Measurements from ENCODE around the gene SEZ6L. TPM values are rescaled to one million over a fixed set of nuclear protein-coding genes. Genes with fewer than 3 reads are reported as not detected.

SEZ6L gene
- total RNA-seq = 0.65 TPM
- long read RNA-seq = 0 reads

GRCh38 chr22:26169315-26170111 is at the start of gene SEZ6L:
SEZ6L (plus strand) TSS chr22:26169462; CDS start chr22:26169670, 208 bp downstream.
- DNase-seq (ENCODE audit: low spot score) = no peak
- intact Hi-C loops (cut with DNase I) = no loop called here

- no peak for DNase-seq (ENCODE audit: low spot score)
- intact Hi-C loops (cut with DNase I) = no loop called here
These were observed 46.3 kb upstream of the SEZ6L start for GRCh38 chr22:26122920-26123468.

GRCh38 chr22:26124991-26125725 is 44.1 kb upstream of the SEZ6L start:
- DNase-seq (ENCODE audit: low spot score) = no peak
- intact Hi-C loops (cut with DNase I) = no loop called here

- intact Hi-C loops (cut with DNase I) = no loop called here
- DNase-seq (ENCODE audit: low spot score) = no peak
These were observed 42.1 kb upstream of the SEZ6L start for GRCh38 chr22:26127126-26127525.

GRCh38 chr22:26127556-26127955 is 41.7 kb upstream of the SEZ6L start:
- intact Hi-C loops (cut with DNase I) = no loop called here
- no peak for DNase-seq (ENCODE audit: low spot score)

GRCh38 chr22:26131589-26132154 is 37.6 kb upstream of the SEZ6L start:
- no peak for DNase-seq (ENCODE audit: low spot score)
- intact Hi-C loops (cut with DNase I) = no loop called here

- DNase-seq (ENCODE audit: low spot score) = no peak
- intact Hi-C loops (cut with DNase I) = no loop called here
These were observed 34.5 kb upstream of the SEZ6L start for GRCh38 chr22:26134654-26135330.

- DNase-seq (ENCODE audit: low spot score) = no peak
- intact Hi-C loops (cut with DNase I) = no loop called here
These were observed 33.5 kb upstream of the SEZ6L start for GRCh38 chr22:26135806-26136205.

GRCh38 chr22:26139310-26139709 is 30.0 kb upstream of the SEZ6L start:
- DNase-seq (ENCODE audit: low spot score) = no peak
- intact Hi-C loops (cut with DNase I) = no loop called here

- no peak for DNase-seq (ENCODE audit: low spot score)
- intact Hi-C loops (cut with DNase I) = no loop called here
These were observed 27.4 kb upstream of the SEZ6L start for GRCh38 chr22:26141831-26142230.

- intact Hi-C loops (cut with DNase I) = no loop called here
- no peak for DNase-seq (ENCODE audit: low spot score)
These were observed 25.4 kb upstream of the SEZ6L start for GRCh38 chr22:26143806-26144325.

- no peak for DNase-seq (ENCODE audit: low spot score)
- intact Hi-C loops (cut with DNase I) = no loop called here
These were observed 9.4 kb upstream of the SEZ6L start for GRCh38 chr22:26159886-26160285.

- intact Hi-C loops (cut with DNase I) = no loop called here
- no peak for DNase-seq (ENCODE audit: low spot score)
These were observed 7.5 kb upstream of the SEZ6L start for GRCh38 chr22:26161746-26162145.

- DNase-seq (ENCODE audit: low spot score) = no peak
- intact Hi-C loops (cut with DNase I) = no loop called here
These were observed 6.3 kb upstream of the SEZ6L start for GRCh38 chr22:26162926-26163325.

- DNase-seq (ENCODE audit: low spot score) = no peak
- intact Hi-C loops (cut with DNase I) = no loop called here
These were observed 5.1 kb upstream of the SEZ6L start for GRCh38 chr22:26164174-26164573.

GRCh38 chr22:26168330-26168851 is 871 bp upstream of the SEZ6L start:
- intact Hi-C loops (cut with DNase I) = no loop called here
- DNase-seq (ENCODE audit: low spot score) = no peak

GRCh38 chr22:26168939-26169314 is 335 bp upstream of the SEZ6L start:
- DNase-seq (ENCODE audit: low spot score) = no peak
- intact Hi-C loops (cut with DNase I) = no loop called here

- intact Hi-C loops (cut with DNase I) = no loop called here
- DNase-seq (ENCODE audit: low spot score) = no peak
These were observed 840 bp downstream of the SEZ6L start for GRCh38 chr22:26170112-26170492.

GRCh38 chr22:26170795-26171580 is 1.7 kb downstream of the SEZ6L start:
- no peak for DNase-seq (ENCODE audit: low spot score)
- intact Hi-C loops (cut with DNase I) = no loop called here

Measured in cardiac septum (tissue), 1 donor.